ENCODE results near the gene NEU2. TPM values are rescaled to one million over a fixed set of nuclear protein-coding genes. Genes with fewer than 3 reads are reported as not detected.

The NEU2 gene
- total RNA-seq, 1 donor from 2014 or later = not detected

- H3K36me3 ChIP-seq = no peaks in the 10 kb centered on the region
- H3K9me3 ChIP-seq (replicated peaks) = no peaks in the 10 kb centered on the region
- peak overlapping the region; percentile 69 for H3K4me3 ChIP-seq
- TF ChIP-seq, protein P1, sequence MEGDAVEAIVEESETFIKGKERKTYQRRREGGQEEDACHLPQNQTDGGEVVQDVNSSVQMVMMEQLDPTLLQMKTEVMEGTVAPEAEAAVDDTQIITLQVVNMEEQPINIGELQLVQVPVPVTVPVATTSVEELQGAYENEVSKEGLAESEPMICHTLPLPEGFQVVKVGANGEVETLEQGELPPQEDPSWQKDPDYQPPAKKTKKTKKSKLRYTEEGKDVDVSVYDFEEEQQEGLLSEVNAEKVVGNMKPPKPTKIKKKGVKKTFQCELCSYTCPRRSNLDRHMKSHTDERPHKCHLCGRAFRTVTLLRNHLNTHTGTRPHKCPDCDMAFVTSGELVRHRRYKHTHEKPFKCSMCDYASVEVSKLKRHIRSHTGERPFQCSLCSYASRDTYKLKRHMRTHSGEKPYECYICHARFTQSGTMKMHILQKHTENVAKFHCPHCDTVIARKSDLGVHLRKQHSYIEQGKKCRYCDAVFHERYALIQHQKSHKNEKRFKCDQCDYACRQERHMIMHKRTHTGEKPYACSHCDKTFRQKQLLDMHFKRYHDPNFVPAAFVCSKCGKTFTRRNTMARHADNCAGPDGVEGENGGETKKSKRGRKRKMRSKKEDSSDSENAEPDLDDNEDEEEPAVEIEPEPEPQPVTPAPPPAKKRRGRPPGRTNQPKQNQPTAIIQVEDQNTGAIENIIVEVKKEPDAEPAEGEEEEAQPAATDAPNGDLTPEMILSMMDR (IDR thresholded peaks at IDR 0.05; ENCODE audit: borderline replicate concordance) = peak; percentile 42
- peak; percentile 74 for DNase-seq
- H3K4me1 ChIP-seq = peaks cover 61% of the 10 kb centered on the region
- intact Hi-C loops (cut with micrococcal nuclease) = no loop called here
- H3K27ac ChIP-seq (replicated peaks) = peak overlapping the region; percentile 89
- H3K27me3 ChIP-seq (ENCODE audit: low read depth) = no peaks in the 10 kb centered on the region
These were observed 29.3 kb downstream of the NEU2 start for GRCh38 chr2:233061591-233062450.

- no peaks in the 10 kb centered on the region for H3K27me3 ChIP-seq (ENCODE audit: low read depth)
- intact Hi-C loops (cut with micrococcal nuclease) = no loop called here
- TF ChIP-seq, protein P1 (IDR thresholded peaks at IDR 0.05; ENCODE audit: borderline replicate concordance) = no peak
- H3K9me3 ChIP-seq (replicated peaks) = no peaks in the 10 kb centered on the region
- peak overlapping the region; percentile 69 for H3K4me3 ChIP-seq
- H3K27ac ChIP-seq (replicated peaks) = peak overlapping the region; percentile 89
- H3K4me1 ChIP-seq = peaks cover 61% of the 10 kb centered on the region
- no peak for DNase-seq
- no peaks in the 10 kb centered on the region for H3K36me3 ChIP-seq
These were observed 30.0 kb downstream of the NEU2 start for GRCh38 chr2:233062451-233062850.

DNA sequence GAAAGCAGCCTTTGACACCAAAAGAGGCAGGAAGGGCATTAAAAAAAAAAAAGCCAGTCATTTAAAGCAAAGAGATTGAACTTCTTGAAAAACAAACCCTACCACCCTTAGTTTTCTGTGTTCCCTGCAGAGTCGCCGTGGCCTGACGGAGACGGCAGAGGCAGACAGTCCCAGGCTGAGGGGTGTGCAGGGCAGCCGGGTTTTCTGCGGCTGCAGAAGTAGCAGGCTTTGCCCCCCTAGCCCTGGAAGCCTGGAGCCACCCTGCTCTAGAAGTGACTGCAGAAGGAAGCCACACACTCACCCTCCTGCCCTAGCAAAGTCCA, 30.4 kb downstream of the NEU2 start:
- peak overlapping the region; percentile 89 for H3K27ac ChIP-seq (replicated peaks)
- DNase-seq = no peak
- peak overlapping the region; percentile 69 for H3K4me3 ChIP-seq
- no peaks in the 10 kb centered on the region for H3K27me3 ChIP-seq (ENCODE audit: low read depth)
- H3K9me3 ChIP-seq (replicated peaks) = no peaks in the 10 kb centered on the region
- TF ChIP-seq, protein P1 (IDR thresholded peaks at IDR 0.05; ENCODE audit: borderline replicate concordance) = no peak
- H3K4me1 ChIP-seq = peaks cover 61% of the 10 kb centered on the region
- intact Hi-C loops (cut with micrococcal nuclease) = no loop called here
- H3K36me3 ChIP-seq = no peaks in the 10 kb centered on the region

GRCh38 chr2:233063269-233063975, 30.9 kb downstream of the NEU2 start:
- intact Hi-C loops (cut with micrococcal nuclease) = no loop called here
- Histone ChIP-seq H3K27me3 (ENCODE audit: low read depth) (no peaks in the 10 kb centered on the region), H3K36me3 (no peaks in the 10 kb centered on the region), H3K4me1 (peaks cover 61% of the 10 kb centered on the region), H3K27ac (replicated peaks) (peak overlapping the region; percentile 89), H3K4me3 (peak overlapping the region; percentile 69), H3K9me3 (replicated peaks) (no peaks in the 10 kb centered on the region)
- DNase-seq = no peak
- TF ChIP-seq, protein P1 (IDR thresholded peaks at IDR 0.05; ENCODE audit: borderline replicate concordance) = peak; percentile 11

GRCh38 chr2:233063976-233064411, 31.5 kb downstream of the NEU2 start:
- H3K27me3 ChIP-seq (ENCODE audit: low read depth) = no peaks in the 10 kb centered on the region
- H3K9me3 ChIP-seq (replicated peaks) = no peaks in the 10 kb centered on the region
- H3K4me1 ChIP-seq = peaks cover 60% of the 10 kb centered on the region
- TF ChIP-seq, protein P1 (IDR thresholded peaks at IDR 0.05; ENCODE audit: borderline replicate concordance) = no peak
- no peak for DNase-seq
- intact Hi-C loops (cut with micrococcal nuclease) = no loop called here
- no peaks in the 10 kb centered on the region for H3K36me3 ChIP-seq
- H3K4me3 ChIP-seq = no peak overlapping the region
- peak overlapping the region; percentile 89 for H3K27ac ChIP-seq (replicated peaks)
